Right renal cortex interstitium (tissue), 3 donors: ENCODE data around the gene ZFPM1. TPM values are rescaled to one million over a fixed set of nuclear protein-coding genes. Genes with fewer than 3 reads are reported as not detected.
"Not testable (repeated sequence)": the region's sequence is repeated elsewhere in the genome, so short reads cannot be mapped to it uniquely, and the experiment has no call there.

Experiments used
- DNase-seq, 3 donors: peaks; one replicate each; pipeline ENCODE4 v3.0.0-alpha.2; 2013; ENCODE audit warnings: low read depth in 3 of 3, low spot score in 2 of 3
- polyA plus RNA-seq, 3 donors: library from polyadenylated mRNA; unstranded; fragments of 120-200 nt; gene quantifications; one replicate each; pipeline ENCODE4 v1.2.1, GENCODE V29; 2013; ENCODE audit not compliant: insufficient read length in 3 of 3

The ZFPM1 gene
- polyA plus RNA-seq, result 1 to 10 TPM; 1.6 to 2.2 (median 1.8) TPM

GRCh38 chr16:88453217-88453531, at the start of gene ZFPM1:
TSS of gene ZFPM1 (plus strand) at chr16:88453280. CDS start at chr16:88453639, 359 bp downstream.
- DNase-seq, result no peak

- DNase-seq, result no peak
Observed at GRCh38 chr16:88403794-88404581, 49.1 kb upstream of the ZFPM1 start.

GRCh38 chr16:88404769-88405168, 48.3 kb upstream of the ZFPM1 start:
- no peak for DNase-seq

- no peak for DNase-seq
Observed at GRCh38 chr16:88405216-88406060, 47.6 kb upstream of the ZFPM1 start.

- no peak for DNase-seq
Observed at GRCh38 chr16:88406096-88407041, 46.7 kb upstream of the ZFPM1 start.

GRCh38 chr16:88407042-88407420, 46.0 kb upstream of the ZFPM1 start:
- DNase-seq, result no peak

GRCh38 chr16:88407807-88408206, 45.3 kb upstream of the ZFPM1 start:
- no peak for DNase-seq

GRCh38 chr16:88408561-88409142, 44.4 kb upstream of the ZFPM1 start:
- DNase-seq, result no peak

GRCh38 chr16:88409296-88410065, 43.6 kb upstream of the ZFPM1 start:
- DNase-seq, result no peak

GRCh38 chr16:88410297-88410968, 42.6 kb upstream of the ZFPM1 start:
- not testable (repeated sequence) for DNase-seq

- DNase-seq, result no peak
Observed at GRCh38 chr16:88411951-88412576, 41.0 kb upstream of the ZFPM1 start.

GRCh38 chr16:88412766-88413165, 40.3 kb upstream of the ZFPM1 start:
- DNase-seq, result no peak

GRCh38 chr16:88413231-88413630, 39.8 kb upstream of the ZFPM1 start:
- no peak for DNase-seq

GRCh38 chr16:88413631-88414030, 39.4 kb upstream of the ZFPM1 start:
- DNase-seq, result no peak

- no peak for DNase-seq
Observed at GRCh38 chr16:88414521-88415380, 38.3 kb upstream of the ZFPM1 start.

- DNase-seq, result no peak
Observed at GRCh38 chr16:88415381-88415705, 37.7 kb upstream of the ZFPM1 start.

GRCh38 chr16:88415713-88416323, 37.3 kb upstream of the ZFPM1 start:
- DNase-seq, result no peak
